NCI-H1436 (cell line): ENCODE measurements around the gene IKBKE.

Experiments
- DNase-seq: peaks from one replicate; lab custom pipeline; 2025; lab: John Stamatoyannopoulos, UW

Gene IKBKE

GRCh38 chr1:206512058-206512850, 42.0 kb downstream of the IKBKE start:
- no peak for DNase-seq

GRCh38 chr1:206512851-206513180, 42.5 kb downstream of the IKBKE start:
- DNase-seq = no peak

GRCh38 chr1:206513312-206514111, 43.2 kb downstream of the IKBKE start:
- DNase-seq = no peak

- no peak for DNase-seq
These were observed 44.6 kb downstream of the IKBKE start for GRCh38 chr1:206514813-206515387.

GRCh38 chr1:206516728-206516990, 46.4 kb downstream of the IKBKE start:
- DNase-seq = no peak

GRCh38 chr1:206517784-206518183, 47.5 kb downstream of the IKBKE start:
- DNase-seq = no peak

- no peak for DNase-seq
These were observed 47.9 kb downstream of the IKBKE start for GRCh38 chr1:206518206-206518605.

- DNase-seq = no peak
These were observed 48.5 kb downstream of the IKBKE start for GRCh38 chr1:206518743-206519142.

- no peak for DNase-seq
These were observed 50.9 kb downstream of the IKBKE start for GRCh38 chr1:206521127-206521526.

GRCh38 chr1:206521694-206522402, 51.6 kb downstream of the IKBKE start:
- no peak for DNase-seq

GRCh38 chr1:206524739-206525364, 54.6 kb downstream of the IKBKE start:
- no peak for DNase-seq

GRCh38 chr1:206526064-206526911, 56.0 kb downstream of the IKBKE start:
- DNase-seq = no peak

- no peak for DNase-seq
These were observed 59.1 kb downstream of the IKBKE start for GRCh38 chr1:206529425-206529824.

- no peak for DNase-seq
These were observed 62.1 kb downstream of the IKBKE start for GRCh38 chr1:206532368-206532767.

GRCh38 chr1:206534552-206534951, 64.3 kb downstream of the IKBKE start:
- no peak for DNase-seq

GRCh38 chr1:206535853-206536188, 65.5 kb downstream of the IKBKE start:
- DNase-seq = no peak

- DNase-seq = no peak
These were observed 66.9 kb downstream of the IKBKE start for GRCh38 chr1:206537141-206537540.

- DNase-seq = no peak
These were observed 68.0 kb downstream of the IKBKE start for GRCh38 chr1:206538086-206538770.

- DNase-seq = no peak
These were observed 68.8 kb downstream of the IKBKE start for GRCh38 chr1:206538901-206539640.
